Neural cell (in vitro differentiated cells): ENCODE data around the gene FRMD4A. TPM values are rescaled to one million over a fixed set of nuclear protein-coding genes. Genes with fewer than 3 reads are reported as not detected.

ENCODE experiments used
- H2AFZ ChIP-seq: fragments of 200-600, 300-800 bp; sonication (generic), shearing (Covaris generic); 2 replicates; pipeline ENCODE4 v1.6.0; 2014; ENCODE audit warnings: low read depth, mild to moderate bottlenecking, antibody characterized with exemption, low read length, moderate library complexity
- H3F3A ChIP-seq: fragments of 200-600 bp; shearing (Covaris generic); 2 replicates; pipeline ENCODE4 v1.6.1; 2016; ENCODE audit warnings: mild to moderate bottlenecking, moderate library complexity, mixed read lengths, antibody characterized with exemption, low read length; ENCODE audit not compliant: insufficient read depth, poor library complexity, severe bottlenecking
- H3K27ac ChIP-seq: fragments of 200-600, 300-800 bp; sonication (generic), shearing (Covaris generic); 2 replicates; pipeline ENCODE4 v1.5.1; 2014; ENCODE audit warnings: mild to moderate bottlenecking, low read length, moderate library complexity
- H3K27me3 ChIP-seq: fragments of 300-800, 200-600 bp; sonication (generic), shearing (Covaris generic); 2 replicates; pipeline ENCODE4 v1.6.0; 2014; ENCODE audit warnings: mild to moderate bottlenecking, low read depth, low read length, moderate library complexity; ENCODE audit not compliant: insufficient read depth
- H3K36me3 ChIP-seq: fragments of 300-800, 200-600 bp; sonication (generic), shearing (Covaris generic); 2 replicates; pipeline ENCODE4 v1.5.1; 2014; ENCODE audit warnings: mild to moderate bottlenecking, antibody characterized with exemption, low read length, moderate library complexity; ENCODE audit not compliant: insufficient read depth
- H3K4me2 ChIP-seq: fragments of 300-800, 200-600 bp; sonication (generic), shearing (Covaris generic); 2 replicates; pipeline ENCODE4 v1.6.0; 2014; ENCODE audit warnings: mild to moderate bottlenecking, low read length
- H3K4me3 ChIP-seq: fragments of 300-800, 200-600 bp; sonication (generic), shearing (Covaris generic); 2 replicates; pipeline ENCODE4 v1.5.1; 2014; ENCODE audit warnings: mild to moderate bottlenecking, low read length, moderate library complexity
- H3K79me2 ChIP-seq: fragments of 200-600 bp; shearing (Covaris generic); replicated peaks from 2 replicates; pipeline ENCODE4 v1.6.0; 2014; ENCODE audit warnings: mild to moderate bottlenecking, low read length, moderate library complexity; ENCODE audit not compliant: insufficient read depth
- H3K9ac ChIP-seq: fragments of 300-800, 200-600 bp; sonication (generic), shearing (Covaris generic); 2 replicates; pipeline ENCODE4 v1.6.1; 2016; ENCODE audit warnings: mild to moderate bottlenecking, low read length, mixed read lengths
- H3K9me2 ChIP-seq: fragments of 200-600 bp; shearing (Covaris generic); 2 replicates; pipeline ENCODE4 v1.6.1; 2016; ENCODE audit warnings: mild to moderate bottlenecking, low read length, mixed read lengths; ENCODE audit not compliant: insufficient read depth
- H3K9me3 ChIP-seq: fragments of 200-600, 300-800 bp; sonication (generic), shearing (Covaris generic); 2 replicates; pipeline ENCODE4 v1.6.1; 2016; ENCODE audit warnings: mild to moderate bottlenecking, mixed run types, low read length, moderate library complexity, mixed read lengths
- H4K20me1 ChIP-seq: fragments of 200-600 bp; shearing (Covaris generic); 2 replicates; pipeline ENCODE4 v1.6.1; 2016; ENCODE audit warnings: mild to moderate bottlenecking, mixed run types; ENCODE audit not compliant: insufficient read depth
- CTCF ChIP-seq: fragments of 450-650 bp; IDR thresholded peaks from 2 replicates; pipeline ENCODE4 v1.5.1; 2014; ENCODE audit warnings: antibody characterized with exemption, mild to moderate bottlenecking, moderate library complexity; ENCODE audit not compliant: poor library complexity, severe bottlenecking
- EP300 ChIP-seq: fragments of 450-650 bp; conservative IDR thresholded peaks from 2 replicates; pipeline ENCODE4 v1.6.1; 2014; ENCODE audit warnings: antibody characterized with exemption, mild to moderate bottlenecking, moderate library complexity; ENCODE audit not compliant: poor library complexity, severe bottlenecking
- EZH2 ChIP-seq: fragments of 200-600, 300-800 bp; shearing (Covaris generic), sonication (generic); IDR thresholded peaks from 2 replicates; pipeline ENCODE4 v1.6.1; 2014; ENCODE audit warnings: antibody characterized with exemption, low read length, borderline replicate concordance, mild to moderate bottlenecking; ENCODE audit not compliant: insufficient read depth, poor library complexity, severe bottlenecking
- MXI1 ChIP-seq: fragments of 450-650 bp; conservative IDR thresholded peaks from 2 replicates; pipeline ENCODE4 v1.6.1; 2014; ENCODE audit warnings: antibody characterized with exemption, mild to moderate bottlenecking; ENCODE audit not compliant: poor library complexity, severe bottlenecking
- POLR2AphosphoS5 ChIP-seq: IDR thresholded peaks from 2 replicates; pipeline ENCODE4 v1.6.1; 2012
- RAD21 ChIP-seq: fragments of 450-650 bp; conservative IDR thresholded peaks from 2 replicates; pipeline ENCODE4 v1.6.1; 2014; ENCODE audit warnings: antibody characterized with exemption, mild to moderate bottlenecking, moderate library complexity
- SMC3 ChIP-seq: fragments of 450-650 bp; conservative IDR thresholded peaks from 2 replicates; pipeline ENCODE4 v1.6.1; 2014; ENCODE audit warnings: antibody characterized with exemption, mild to moderate bottlenecking, moderate library complexity; ENCODE audit not compliant: poor library complexity
- TAF1 ChIP-seq: IDR thresholded peaks from 2 replicates; pipeline ENCODE4 v1.6.1; 2012; ENCODE audit warnings: low read depth
- polyA plus RNA-seq: library from polyadenylated mRNA; depleted of rRNA; stranded (reverse); fragments of >200 nt; gene quantifications from 2 replicates; pipeline ENCODE4 v1.2.3, GENCODE V29; 2014
- TF ChIP-seq, protein P1 (sequence below): IDR thresholded peaks from 2 replicates; pipeline ENCODE4 v1.6.1; 2012; ENCODE audit warnings: borderline replicate concordance

The FRMD4A gene
- polyA plus RNA-seq, 1 donor from 2014 or later, result 36.5 TPM

GRCh38 chr10:14220026-14220425 lies 110.7 kb downstream of the FRMD4A start:
- H3K27ac ChIP-seq, result no peak overlapping the region
- no peaks in the 10 kb centered on the region for H3K9me2 ChIP-seq
- H3K27me3 ChIP-seq, result no peaks in the 10 kb centered on the region
- H3F3A ChIP-seq, result no peaks in the 10 kb centered on the region
- no peaks in the 10 kb centered on the region for H3K9me3 ChIP-seq
- H4K20me1 ChIP-seq, result no peaks in the 10 kb centered on the region
- H3K4me3 ChIP-seq, result no peak overlapping the region
- no peak overlapping the region for H2AFZ ChIP-seq
- no peak overlapping the region for H3K9ac ChIP-seq
- H3K4me2 ChIP-seq, result no peak overlapping the region
- no peaks in the 10 kb centered on the region for H3K79me2 ChIP-seq
- H3K36me3 ChIP-seq, result no peaks in the 10 kb centered on the region
- TF ChIP-seq, protein P1, sequence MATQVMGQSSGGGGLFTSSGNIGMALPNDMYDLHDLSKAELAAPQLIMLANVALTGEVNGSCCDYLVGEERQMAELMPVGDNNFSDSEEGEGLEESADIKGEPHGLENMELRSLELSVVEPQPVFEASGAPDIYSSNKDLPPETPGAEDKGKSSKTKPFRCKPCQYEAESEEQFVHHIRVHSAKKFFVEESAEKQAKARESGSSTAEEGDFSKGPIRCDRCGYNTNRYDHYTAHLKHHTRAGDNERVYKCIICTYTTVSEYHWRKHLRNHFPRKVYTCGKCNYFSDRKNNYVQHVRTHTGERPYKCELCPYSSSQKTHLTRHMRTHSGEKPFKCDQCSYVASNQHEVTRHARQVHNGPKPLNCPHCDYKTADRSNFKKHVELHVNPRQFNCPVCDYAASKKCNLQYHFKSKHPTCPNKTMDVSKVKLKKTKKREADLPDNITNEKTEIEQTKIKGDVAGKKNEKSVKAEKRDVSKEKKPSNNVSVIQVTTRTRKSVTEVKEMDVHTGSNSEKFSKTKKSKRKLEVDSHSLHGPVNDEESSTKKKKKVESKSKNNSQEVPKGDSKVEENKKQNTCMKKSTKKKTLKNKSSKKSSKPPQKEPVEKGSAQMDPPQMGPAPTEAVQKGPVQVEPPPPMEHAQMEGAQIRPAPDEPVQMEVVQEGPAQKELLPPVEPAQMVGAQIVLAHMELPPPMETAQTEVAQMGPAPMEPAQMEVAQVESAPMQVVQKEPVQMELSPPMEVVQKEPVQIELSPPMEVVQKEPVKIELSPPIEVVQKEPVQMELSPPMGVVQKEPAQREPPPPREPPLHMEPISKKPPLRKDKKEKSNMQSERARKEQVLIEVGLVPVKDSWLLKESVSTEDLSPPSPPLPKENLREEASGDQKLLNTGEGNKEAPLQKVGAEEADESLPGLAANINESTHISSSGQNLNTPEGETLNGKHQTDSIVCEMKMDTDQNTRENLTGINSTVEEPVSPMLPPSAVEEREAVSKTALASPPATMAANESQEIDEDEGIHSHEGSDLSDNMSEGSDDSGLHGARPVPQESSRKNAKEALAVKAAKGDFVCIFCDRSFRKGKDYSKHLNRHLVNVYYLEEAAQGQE, result no peak
- no peak for TF ChIP-seq TAF1
- no peak for TF ChIP-seq CTCF
- TF ChIP-seq MXI1, result no peak

- Histone ChIP-seq H3K4me2 (no peak overlapping the region), H3K9me2 (no peaks in the 10 kb centered on the region)
Observed at GRCh38 chr10:14219411-14219810, 111.3 kb downstream of the FRMD4A start.

More at GRCh38 chr10:14219411-14219810, 111.3 kb downstream of the FRMD4A start:
- Histone ChIP-seq H3K9ac (no peak overlapping the region), H3K27me3 (no peaks in the 10 kb centered on the region), H3K27ac (no peak overlapping the region), H3K79me2 (no peaks in the 10 kb centered on the region), H3K36me3 (no peaks in the 10 kb centered on the region), H3K9me3 (no peaks in the 10 kb centered on the region), H4K20me1 (no peaks in the 10 kb centered on the region), H3F3A (no peaks in the 10 kb centered on the region), H2AFZ (no peak overlapping the region), H3K4me3 (no peak overlapping the region)
- TF ChIP-seq RAD21 (no peak), TAF1 (no peak), EZH2 (no peak), EP300 (no peak), POLR2AphosphoS5 (no peak), MXI1 (no peak), CTCF (no peak), SMC3 (no peak)
- TF ChIP-seq, protein P1, result no peak
